HG03520 (cell line): ENCODE measurements around the gene FALEC.

Experiments
- ATAC-seq: cut with Tn5 transposase; IDR thresholded peaks from one replicate; pipeline ENCODE4 v1.9.1; 2021; ENCODE audit warnings: mild to moderate bottlenecking, moderate library complexity; ENCODE audit not compliant: unreplicated experiment

Gene FALEC

DNA sequence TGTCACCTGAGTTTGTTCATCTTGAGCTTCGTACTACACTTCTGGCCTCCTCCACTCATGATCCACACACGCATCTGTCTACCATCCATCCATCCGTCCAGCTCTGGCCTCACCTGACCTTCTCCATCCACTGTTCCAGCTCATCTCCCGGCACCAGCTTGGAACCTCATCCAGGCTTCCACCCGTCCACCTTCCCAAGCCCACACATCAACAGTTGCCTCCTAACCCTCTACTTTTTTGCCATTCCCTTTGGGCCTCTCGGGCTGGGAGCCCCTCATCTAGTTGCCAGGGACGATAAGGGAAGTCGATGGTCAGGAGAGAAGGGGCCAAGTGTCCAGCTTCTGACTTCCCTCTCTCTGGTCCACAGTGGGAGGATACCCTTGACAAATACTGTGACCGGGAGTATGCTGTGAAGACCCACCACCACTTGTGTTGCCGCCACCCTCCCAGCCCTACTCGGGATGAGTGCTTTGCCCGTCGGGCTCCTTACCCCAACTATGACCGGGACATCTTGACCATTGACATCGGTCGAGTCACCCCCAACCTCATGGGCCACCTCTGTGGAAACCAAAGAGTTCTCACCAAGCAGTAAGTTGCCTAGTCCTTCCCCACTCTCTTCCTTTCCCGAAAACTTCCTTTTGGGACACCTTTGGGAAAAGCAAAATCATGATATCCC is 3.4 kb upstream of the FALEC start:
- no peak for ATAC-seq

DNA sequence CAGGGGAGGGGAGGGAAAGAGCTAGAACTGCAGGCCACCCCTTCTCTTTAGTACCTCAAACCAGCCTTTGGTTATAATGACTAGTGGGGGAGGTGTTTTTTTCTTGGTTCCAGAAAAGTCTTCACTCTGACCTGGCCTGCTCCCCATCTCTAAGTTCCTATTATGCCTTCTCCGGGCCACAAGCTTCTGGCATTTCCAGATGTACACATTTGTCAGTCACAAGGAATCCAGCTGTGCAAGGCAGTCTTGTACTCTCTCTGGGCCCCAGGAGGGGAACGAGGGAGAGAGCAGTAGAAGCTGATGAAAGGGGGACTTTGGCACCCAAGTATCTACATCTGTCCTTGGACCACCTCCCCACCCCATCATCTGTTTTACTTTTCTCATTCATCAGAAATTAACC is 2.7 kb upstream of the FALEC start:
- ATAC-seq = no peak

DNA sequence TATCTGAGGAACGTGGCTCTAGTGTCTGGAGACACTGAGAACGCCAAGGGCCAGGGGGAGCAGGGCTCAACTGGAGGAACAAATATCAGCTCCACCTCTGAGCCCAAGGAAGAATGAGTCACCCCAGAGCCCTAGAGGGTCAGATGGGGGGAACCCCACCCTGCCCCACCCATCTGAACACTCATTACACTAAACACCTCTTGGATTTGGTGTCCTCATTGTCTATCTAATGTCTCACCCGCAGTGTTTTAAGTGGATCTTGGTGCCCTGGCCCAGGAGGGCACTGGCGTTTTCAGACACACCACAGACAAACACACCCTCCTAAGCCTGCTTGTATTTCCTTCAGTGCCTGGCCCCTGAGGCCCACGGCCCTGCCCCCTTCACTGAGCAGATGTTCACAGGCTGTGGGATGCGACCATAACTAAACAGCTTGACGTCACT is 2.2 kb upstream of the FALEC start:
- no peak for ATAC-seq

DNA sequence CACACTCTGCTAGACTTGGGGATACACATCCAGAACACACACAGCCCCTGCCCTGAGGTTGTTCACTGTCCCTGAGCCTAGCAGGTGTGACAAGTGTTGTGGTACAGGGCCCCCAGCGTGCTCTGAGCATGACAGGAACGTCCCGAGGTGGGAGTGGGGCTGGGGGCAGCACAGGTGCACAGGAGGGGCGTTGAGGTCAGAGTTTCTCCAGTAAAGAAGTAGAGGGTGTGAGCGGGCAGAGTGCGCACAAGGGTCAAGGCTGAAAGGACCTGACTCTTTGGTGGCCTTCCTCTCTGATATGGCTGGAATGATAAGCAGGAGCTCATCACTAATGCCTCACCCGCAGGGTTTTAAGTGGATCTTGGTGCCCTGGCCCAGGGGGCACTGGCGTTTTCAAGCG is 1.3 kb upstream of the FALEC start:
- no peak for ATAC-seq

DNA sequence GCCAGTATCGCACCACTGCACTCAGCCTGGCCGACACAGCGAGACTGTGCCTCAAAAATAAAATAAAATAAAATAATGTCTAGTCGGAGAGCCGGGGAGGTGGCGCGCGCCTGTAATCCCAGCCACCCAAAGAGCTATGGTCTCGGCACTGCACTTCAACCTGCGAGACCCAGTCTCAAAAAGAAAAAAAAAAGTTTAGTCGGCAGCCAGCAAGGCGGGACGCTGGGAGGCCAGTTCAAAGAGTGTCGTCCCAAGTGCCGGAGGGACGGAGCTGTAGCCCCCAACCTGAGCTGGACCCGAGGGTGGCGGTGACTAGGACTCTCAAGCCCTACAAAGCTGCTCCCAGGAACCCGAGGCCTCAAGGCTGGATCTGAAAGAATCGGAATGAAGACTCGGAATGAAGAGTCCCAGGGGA is 632 bp upstream of the FALEC start:
- ATAC-seq = no peak

DNA sequence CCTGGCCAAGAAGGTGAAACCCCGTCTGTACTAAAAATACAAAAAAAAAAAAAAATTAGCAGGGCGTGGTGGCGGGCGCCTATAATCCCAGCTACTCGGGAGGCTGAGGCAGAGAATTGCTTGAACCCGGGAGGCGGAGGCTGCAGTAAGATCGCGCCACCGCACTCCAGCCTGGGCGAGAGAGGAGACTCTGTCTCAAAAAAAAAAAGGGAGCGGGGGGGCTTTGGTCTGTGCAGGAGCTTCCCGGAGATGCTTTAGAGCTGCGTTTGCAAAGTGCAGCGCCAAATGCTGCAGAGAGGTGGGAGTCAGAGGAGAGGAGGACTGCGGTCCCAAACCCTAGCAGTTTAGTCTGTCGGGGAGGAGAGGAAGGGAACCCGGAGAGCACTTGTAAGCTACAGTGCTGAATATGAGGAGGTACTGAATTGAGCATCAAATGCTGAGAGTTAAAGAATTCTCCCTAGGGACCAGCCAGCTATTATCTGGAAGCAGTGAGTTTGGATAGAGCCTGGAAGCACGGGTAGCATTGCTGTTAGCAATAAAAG is 569 bp downstream of the FALEC start:
- ATAC-seq = no peak

DNA sequence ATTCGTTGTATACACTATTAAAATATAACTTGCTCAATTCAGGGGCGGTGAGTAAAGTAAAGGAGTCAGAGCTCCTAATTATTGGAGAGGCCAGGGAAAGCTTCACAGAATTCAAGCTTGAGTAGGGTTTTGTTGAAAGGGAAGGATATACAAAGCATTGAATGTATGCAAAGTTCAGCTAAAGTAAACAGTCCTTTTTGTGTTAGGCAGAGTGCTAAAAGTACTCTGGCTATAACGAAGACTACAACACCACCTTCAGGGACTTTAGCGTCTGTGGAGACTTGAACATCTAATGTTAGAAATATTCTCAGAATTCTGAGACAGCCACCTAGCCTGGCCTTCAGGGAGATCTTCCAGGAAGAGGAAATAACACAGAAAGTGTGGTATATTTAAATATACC is 1.1 kb downstream of the FALEC start:
- no peak for ATAC-seq

DNA sequence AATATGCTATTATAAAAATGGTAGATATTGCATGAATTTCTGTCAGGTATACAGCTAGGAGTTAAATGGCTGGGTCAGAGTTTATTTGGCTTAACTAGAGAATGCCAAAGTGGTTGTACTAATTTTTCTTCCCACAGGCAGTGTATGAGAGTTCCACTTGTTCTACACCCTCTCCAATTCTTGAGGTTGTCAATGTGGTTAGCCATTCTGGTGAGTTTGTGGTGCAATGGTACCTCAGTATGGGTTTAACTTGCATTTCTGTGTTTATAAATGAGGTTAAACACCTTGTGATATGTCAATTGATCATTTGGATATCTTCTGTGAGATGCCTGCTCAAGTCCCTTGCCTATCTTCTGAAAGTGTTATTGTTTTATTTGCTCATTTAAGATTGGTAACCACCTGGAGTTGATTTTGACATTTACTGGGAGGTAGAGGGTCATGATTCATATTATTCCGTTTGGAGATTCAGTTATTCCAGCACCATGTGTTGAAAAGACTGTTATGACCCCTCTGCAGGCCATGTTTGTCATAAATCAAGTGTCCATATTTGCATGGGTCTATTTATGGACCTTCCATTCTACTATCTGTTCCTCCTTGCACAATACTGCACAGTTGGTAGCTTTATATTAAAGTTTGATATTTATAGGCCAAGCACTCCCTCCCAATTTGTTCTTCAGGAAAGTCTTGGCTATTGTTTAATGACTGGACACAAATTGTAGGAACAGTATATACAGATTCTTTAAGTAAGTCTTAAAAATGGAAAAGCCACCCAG is 5.8 kb downstream of the FALEC start:
- ATAC-seq = no peak

DNA sequence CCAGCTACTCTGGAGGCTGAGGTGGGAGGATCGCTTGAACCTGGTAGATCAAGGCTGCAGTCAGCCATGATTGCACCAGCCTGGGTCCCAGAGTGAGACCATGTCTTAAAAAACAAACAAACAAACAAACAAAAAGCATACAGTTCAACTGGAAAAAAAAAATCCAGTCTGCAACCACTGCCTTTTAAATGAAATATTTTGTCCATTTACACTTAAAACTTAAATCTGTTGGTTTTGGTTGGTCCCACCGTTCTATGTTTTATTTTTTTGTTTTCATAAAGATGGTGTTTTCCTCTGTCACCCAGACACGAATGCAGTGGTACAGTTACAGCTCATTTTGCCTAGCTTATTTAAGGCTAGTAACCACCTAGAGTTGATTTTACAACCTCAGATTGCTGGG is 9.8 kb downstream of the FALEC start:
- no peak for ATAC-seq

DNA sequence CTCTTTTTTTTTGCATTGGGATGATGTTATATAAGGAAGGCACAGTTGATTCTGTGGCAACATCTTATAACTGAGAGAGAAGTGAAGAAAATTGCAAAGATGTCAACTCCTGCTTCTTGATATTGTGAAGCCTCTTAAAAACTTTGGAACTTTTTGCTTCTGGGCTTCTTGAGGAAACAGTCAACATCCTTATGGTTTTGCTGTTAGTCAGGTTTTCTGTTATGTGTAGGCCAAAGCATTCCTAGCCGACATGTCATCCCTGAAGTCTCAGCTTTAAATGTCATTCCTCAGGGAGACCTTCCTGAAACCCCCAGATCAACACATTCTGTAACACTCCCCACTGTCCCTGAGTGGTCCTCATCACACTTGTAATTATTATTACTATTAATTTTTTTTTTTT is 12.6 kb downstream of the FALEC start:
- ATAC-seq = no peak

DNA sequence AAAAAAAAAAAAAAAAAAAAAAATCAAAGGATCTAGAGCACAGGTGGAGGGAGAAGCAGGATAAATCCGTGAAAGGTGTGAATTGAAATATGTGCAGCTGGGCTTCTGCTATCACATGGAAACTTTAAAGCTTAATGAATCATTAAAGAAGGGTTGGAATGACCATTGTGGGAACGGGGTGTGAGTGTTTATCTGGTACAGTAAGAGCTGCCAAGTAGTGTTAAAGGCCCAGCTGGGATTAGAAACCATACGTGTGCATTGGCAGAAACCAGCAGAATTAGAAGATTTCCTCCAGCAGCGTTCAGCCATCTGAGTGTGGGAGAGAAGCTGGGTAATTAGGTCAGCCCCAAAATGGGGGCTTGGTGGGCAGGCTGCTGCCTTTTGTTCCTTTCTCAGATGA is 13.5 kb downstream of the FALEC start:
- no peak for ATAC-seq

DNA sequence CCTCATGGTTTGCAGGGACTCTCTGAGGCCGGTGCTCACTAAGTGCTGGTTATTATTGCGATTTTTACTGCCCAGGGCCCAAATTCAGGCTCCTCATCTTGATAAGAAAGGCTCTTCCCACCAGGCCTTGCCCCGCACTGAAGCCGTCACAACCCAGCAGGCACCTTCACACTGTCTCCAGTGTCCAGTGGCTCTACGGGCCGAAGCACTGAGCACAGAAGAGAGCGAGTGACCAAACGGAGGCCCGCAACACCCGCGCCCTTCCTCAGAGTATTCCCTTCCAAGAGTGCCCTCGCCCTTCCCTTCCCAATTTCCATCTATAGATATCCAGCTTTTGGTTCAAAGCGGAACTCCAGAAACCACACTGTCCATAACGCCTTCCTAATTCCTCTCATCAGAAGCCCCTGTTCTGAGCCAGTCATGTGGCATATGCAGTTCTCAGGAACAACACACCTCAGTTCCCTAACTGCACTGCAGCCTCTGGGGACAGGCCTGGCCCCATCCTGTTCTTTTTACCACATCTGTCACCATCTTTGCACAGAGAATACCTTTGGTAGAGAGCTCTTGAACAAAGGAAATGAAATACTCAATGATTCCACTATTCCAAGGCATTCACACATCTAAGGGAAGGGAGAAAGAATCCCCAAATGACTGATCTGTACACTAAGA is 15.1 kb downstream of the FALEC start:
- no peak for ATAC-seq

DNA sequence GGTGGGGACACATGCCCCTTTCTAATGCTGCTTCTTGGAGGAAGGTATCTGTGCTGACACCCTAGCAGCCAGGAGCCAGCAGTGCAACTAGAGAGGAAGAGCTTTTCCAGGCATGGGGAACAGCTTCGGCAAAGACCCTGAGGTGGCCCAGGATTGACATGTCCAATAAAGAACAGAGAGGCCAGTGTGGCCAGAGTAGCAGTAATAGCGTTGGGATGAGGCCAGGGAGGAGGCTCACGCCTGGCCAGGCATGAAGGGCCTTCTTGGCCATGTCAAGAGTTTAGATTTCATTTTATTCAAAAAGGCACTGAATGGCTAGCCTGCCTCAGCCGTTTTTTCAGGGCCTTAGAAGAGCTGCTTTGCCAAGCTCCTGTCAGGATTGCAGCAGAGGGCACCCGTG is 17.3 kb downstream of the FALEC start:
- ATAC-seq = no peak

DNA sequence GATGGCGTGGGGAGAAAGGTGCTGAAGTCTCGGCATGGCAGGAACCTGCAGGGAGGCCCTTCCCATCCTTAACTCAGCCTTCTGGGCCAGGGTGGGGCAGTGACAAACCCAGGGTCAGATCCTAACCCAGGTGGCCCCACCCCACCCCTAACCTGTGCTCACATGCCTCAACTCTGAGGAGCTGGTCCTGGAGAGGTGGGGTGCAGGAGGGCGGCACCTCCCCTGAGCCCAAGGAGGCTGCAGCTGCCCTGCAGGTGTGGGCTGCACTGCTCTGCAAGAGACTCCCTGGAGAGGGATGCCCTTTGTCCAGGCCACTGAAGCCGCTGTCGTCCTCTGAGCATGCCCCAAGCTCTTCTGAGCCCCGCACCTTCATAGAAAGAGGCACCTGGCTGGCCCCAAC is 18.4 kb downstream of the FALEC start:
- ATAC-seq = no peak

DNA sequence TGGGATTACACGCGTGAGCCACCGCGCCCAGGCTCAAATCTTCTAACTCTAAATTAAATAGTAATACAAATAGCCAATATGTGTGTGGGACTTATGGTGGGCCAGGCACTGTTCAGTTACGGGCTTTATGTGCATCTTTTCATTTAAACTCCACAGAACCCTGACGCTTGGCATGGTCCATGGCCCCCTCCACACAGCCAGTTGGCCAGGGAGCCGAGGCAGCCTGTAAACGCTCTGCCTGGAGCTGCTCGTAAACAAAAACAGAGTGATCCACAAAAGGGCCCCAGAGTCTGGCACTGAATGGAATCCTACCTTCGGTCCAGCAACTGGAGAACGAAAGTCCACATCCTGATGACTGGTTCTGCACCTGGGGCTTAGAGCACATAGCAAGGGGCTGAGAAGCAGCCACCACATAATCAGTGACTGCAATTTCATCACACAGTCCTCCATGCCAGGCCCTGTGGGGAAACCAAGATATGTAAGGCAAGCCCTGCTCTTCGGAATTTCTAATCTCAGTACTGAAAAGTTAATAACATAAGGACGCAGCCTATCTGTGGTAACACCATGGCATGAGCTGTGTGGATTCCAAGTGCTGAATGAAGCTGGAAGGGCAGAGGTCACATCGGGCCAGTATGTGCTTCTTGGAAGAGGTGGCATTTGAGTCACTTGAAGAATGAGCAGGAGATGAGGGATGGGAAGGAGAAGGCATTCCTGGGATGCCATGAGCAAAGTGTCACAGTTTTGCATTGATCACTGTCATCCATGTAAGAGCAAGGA is 20.1 kb downstream of the FALEC start:
- ATAC-seq = no peak

DNA sequence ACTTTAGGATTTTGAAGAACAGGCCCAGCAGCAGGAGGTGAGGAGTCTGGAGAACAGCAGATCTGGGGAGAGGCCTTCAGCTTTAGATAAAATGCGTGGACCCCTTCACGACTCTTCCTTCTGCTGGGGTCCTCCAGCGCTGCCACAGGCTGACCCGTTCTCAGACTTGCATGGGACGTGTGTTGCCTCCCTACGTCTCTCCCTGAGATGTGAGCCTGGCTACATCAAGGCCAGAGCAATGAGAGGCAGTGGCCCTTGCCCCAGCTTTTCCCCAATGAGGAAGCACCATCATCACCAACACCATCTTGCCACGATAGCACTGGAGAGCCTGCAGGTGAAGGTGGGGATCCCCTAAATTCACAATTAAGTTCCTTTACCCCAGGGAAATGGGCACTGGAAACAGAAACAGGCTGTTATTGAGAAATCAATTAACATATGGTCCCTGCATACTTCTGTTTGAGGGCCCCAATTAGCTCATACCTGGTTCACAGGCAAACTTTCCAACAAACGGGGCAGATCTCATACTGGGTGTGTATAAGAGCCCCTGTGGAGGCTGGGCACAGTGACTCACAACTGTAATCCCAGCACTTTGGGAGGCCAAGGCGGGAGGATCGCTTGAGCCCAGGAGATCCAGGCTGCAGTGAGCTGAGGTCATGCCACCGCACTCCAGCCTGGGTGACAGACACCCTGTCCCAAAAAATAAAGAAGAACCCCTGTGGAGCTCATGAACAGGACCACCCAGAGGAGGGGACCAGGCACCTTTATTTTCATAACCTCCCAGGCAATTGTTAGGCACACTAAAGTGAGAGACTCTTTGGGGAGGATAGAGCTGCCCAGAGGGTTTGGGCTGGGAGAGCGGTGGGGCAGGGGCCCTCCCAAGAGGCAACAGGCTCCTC is 21.5 kb downstream of the FALEC start:
- ATAC-seq = no peak

DNA sequence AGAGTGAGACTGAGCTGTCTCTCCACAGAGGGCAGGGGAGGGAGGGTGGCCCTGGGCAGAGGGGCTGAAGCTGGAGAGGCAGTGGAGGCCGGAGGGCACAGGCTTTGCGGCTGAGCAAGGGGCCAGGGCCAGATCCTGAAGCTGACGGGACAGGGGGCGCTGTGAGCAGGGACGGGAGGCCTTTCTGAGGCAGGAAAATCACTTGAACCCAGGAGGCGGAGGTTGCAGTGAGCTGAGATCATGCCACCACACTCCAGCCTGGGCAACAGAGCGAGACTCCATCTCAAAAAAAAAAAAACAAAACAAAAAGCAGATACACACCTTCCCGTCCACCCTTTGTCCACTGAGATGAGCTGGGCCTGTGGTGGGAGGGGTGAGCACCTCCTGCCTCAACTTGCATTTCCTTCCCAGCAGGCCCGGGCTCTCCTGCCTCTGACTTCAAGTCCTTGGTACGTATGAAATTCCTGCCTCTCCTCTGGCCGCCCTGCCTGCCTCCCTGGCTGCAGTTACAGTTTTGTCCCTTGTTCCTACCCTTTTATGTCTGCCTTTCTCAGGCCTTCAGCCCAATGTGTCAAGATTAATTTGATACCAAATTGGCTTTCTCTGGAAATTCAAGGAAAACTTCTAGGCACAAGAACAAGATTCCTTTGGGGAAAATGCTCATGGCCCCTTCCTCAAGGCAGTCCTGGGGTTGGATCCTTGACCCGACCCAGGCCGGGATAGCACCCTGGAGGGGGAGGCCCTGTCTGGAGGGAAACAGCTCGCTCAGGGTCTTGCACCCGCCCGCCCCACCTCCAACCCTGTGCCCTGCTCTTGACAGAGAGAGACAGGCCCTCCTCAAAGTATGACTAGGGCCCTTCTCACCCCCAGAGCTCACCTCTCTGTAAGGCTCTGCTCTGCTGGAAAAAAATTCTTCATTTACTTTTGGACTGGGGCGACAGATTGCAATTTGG is 22.5 kb downstream of the FALEC start:
- ATAC-seq = no peak

DNA sequence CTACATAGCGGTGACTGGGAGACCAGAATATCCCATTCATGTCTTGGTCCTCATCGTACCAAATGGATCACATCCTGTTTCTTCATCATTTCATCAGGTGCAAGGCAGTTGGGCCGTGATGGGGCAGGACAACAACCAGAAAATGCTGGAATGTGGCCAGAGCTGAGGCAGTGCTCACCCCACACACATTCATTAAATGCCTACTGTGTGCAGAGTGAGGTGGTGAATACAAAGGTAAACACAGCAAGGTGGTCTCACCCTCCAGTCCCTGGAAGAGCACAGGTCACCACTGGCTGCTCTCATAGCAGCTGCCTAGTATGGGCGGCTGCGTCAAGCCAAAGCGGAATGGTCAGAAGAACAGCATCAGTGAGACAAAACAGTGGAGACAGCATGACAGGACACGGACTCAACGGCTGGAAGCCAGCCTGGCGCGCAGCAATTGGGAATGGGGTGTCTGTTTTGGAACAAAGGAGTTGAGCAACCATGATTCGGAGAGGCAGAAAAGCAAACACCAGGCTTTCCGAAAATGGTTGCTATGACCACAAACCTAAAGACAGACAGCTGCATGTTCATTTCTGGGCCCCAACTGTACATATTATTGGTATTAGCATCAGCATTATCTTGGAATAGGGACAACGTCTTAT is 28.1 kb downstream of the FALEC start:
- ATAC-seq = no peak
